HG03520 (cell line): ENCODE data around the gene RAB28.

Source experiments
- ATAC-seq: cut with Tn5 transposase; IDR thresholded peaks from one replicate; pipeline ENCODE4 v1.9.1; 2021; ENCODE audit warnings: mild to moderate bottlenecking, moderate library complexity; ENCODE audit not compliant: unreplicated experiment

RAB28 gene

GRCh38 chr4:13384055-13384454 lies 100.1 kb downstream of the RAB28 start:
- ATAC-seq = no peak

GRCh38 chr4:13378973-13379759 lies 105.0 kb downstream of the RAB28 start:
- ATAC-seq = peak; percentile 47

GRCh38 chr4:13371048-13371447 lies 113.1 kb downstream of the RAB28 start:
- no peak for ATAC-seq

GRCh38 chr4:13368217-13368616 lies 115.9 kb downstream of the RAB28 start:
- no peak for ATAC-seq

GRCh38 chr4:13367691-13368090 lies 116.4 kb downstream of the RAB28 start:
- ATAC-seq = no peak

GRCh38 chr4:13367244-13367643 lies 116.9 kb downstream of the RAB28 start:
- ATAC-seq = no peak

- no peak for ATAC-seq
Observed at GRCh38 chr4:13365195-13365594, 118.9 kb downstream of the RAB28 start.

- no peak for ATAC-seq
Observed at GRCh38 chr4:13364653-13365052, 119.5 kb downstream of the RAB28 start.

- no peak for ATAC-seq
Observed at GRCh38 chr4:13364172-13364571, 120.0 kb downstream of the RAB28 start.

GRCh38 chr4:13359809-13360208 lies 124.3 kb downstream of the RAB28 start:
- ATAC-seq = no peak

GRCh38 chr4:13355111-13355880 lies 128.8 kb downstream of the RAB28 start:
- ATAC-seq = no peak

GRCh38 chr4:13349096-13349495 lies 135.0 kb downstream of the RAB28 start:
- ATAC-seq = no peak

GRCh38 chr4:13348216-13348615 lies 135.9 kb downstream of the RAB28 start:
- no peak for ATAC-seq

- no peak for ATAC-seq
Observed at GRCh38 chr4:13347517-13348125, 136.5 kb downstream of the RAB28 start.

GRCh38 chr4:13344216-13344615 lies 139.9 kb downstream of the RAB28 start:
- no peak for ATAC-seq

GRCh38 chr4:13340672-13341071 lies 143.5 kb downstream of the RAB28 start:
- ATAC-seq = no peak

GRCh38 chr4:13331827-13332226 lies 152.3 kb downstream of the RAB28 start:
- ATAC-seq = no peak

- ATAC-seq = no peak
Observed at GRCh38 chr4:13329963-13330362, 154.2 kb downstream of the RAB28 start.

- ATAC-seq = no peak
Observed at GRCh38 chr4:13329340-13329850, 154.7 kb downstream of the RAB28 start.

GRCh38 chr4:13328591-13328990 lies 155.5 kb downstream of the RAB28 start:
- ATAC-seq = no peak

- ATAC-seq = no peak
Observed at GRCh38 chr4:13327991-13328390, 156.1 kb downstream of the RAB28 start.

- ATAC-seq = no peak
Observed at GRCh38 chr4:13325744-13326143, 158.4 kb downstream of the RAB28 start.
